ENCODE results near the gene FAM43B. TPM values are rescaled to one million over a fixed set of nuclear protein-coding genes. Genes with fewer than 3 reads are reported as not detected.
"Not testable (repeated sequence)": the region's sequence is repeated elsewhere in the genome, so short reads cannot be mapped to it uniquely, and the experiment has no call there.

The FAM43B gene
- total RNA-seq, 3 donors from 2014 or later, result 0.16 to 0.33 (median 0.29) TPM

GRCh38 chr1:20508411-20508771 is 44.0 kb upstream of the FAM43B start:
- H3K27me3 ChIP-seq, result no peaks in the 10 kb centered on the region
- H3K36me3 ChIP-seq, result no peaks in the 10 kb centered on the region
- H3K4me1 ChIP-seq, result no peaks in the 10 kb centered on the region
- no peaks in the 10 kb centered on the region for H3K9me3 ChIP-seq
- H3K4me3 ChIP-seq, result peak overlapping the region; percentile 63 to 94 (median 78)
- DNase-seq (ENCODE audit: low spot score in 2 of 2), result no peak
- peak overlapping the region; percentile 86 to 90 for H3K27ac ChIP-seq
- TF ChIP-seq POLR2AphosphoS5 (IDR thresholded peaks at IDR 0.05), result no peak
- TF ChIP-seq POLR2A (IDR thresholded peaks at IDR 0.05), result no peak
- no peak for TF ChIP-seq CTCF (IDR thresholded peaks at IDR 0.05)
- intact Hi-C loops (cut with DNase I; ENCODE audit: low total_unique reads), result loop anchor here (5.0 kb wide), 1 partner anchor 794 kb away; no protein-coding TSS in a partner anchor

DNA sequence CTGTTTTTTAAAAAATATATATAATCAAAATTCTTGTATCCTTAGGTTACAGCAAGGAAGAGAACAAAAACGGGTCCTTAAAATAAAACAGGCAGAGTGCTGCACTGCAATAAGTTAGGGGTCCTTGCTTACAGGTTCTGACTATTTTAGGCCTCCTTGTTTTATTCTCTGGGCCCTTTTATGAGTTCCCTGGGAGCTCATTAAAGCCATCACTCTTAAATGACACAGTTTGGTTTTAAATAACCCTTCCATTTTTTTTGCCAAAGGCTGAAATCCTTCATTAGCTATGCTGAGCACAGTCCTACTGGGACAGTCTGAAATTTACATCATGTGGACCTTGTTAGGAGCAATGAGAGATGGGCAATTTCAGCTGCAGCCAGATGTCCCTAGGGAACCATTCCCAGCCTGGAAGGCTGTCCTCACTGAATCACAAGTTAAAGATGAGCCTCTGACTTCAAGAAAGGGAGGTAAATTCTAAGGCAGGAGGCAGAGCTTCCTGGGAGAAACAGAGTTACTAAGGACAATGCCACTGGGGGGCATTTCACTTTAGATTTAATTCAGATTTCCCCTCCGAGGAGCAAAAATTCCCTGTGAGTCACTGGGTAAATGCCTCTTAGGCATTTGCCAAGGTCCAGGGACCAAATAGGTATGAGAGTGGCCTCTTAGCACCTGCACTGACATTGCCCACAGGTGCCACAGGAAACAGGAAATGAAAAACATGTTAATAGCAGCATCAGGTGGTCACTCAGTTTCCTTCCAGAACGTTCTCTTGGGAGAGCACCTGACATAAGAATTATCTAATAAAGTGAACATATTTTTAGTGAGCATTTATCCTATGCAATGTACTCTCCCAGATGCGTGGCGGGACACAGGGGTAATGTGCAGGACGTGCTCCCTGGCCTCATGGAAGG is 40.6 kb upstream of the FAM43B start:
- no peak for TF ChIP-seq POLR2A (IDR thresholded peaks at IDR 0.05)
- TF ChIP-seq POLR2AphosphoS5 (IDR thresholded peaks at IDR 0.05), result no peak
- TF ChIP-seq CTCF (IDR thresholded peaks at IDR 0.05), result no peak
- Histone ChIP-seq H3K4me3 (no peak overlapping the region), H3K36me3 (no peaks in the 10 kb centered on the region), H3K9me3 (no peaks in the 10 kb centered on the region), H3K27ac (no peak overlapping the region), H3K4me1 (no peaks in the 10 kb centered on the region), H3K27me3 (no peaks in the 10 kb centered on the region)
- intact Hi-C loops (cut with DNase I; ENCODE audit: low total_unique reads), result no loop called here
- DNase-seq (ENCODE audit: low spot score in 2 of 2), result no peak

DNA sequence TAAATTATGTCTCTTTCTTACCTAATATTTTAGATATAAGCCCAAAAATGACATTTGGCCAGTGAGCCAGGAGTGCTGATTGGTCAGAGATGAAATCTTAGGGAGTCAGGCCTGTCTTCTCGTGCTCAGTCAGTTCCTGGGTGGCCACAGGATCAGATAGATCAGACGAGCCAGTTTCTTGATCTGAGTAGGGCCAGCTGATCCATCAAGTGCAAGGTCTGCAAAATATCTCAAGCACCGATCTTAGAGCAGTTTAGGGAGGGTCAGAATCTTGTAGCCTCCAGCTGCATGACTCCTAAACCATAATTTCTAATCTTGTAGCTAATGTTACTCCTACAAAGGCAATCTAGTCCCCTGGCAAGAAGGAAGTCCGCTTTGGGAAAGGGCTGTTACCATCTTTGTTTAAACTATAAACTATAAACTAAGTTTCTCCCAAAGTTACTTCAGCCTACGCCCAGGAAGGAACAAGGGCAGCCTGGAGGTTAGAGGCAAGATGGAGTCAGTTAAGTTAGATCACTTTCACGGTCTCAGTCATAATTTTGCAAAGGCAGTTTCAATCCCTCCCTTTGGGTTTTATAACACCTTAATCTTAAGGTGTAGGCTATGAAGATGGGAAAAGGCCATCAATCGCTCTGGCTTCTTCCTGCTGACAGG is 32.6 kb upstream of the FAM43B start:
- H3K36me3 ChIP-seq; DNase-seq (ENCODE audit: low spot score in 2 of 2); H3K9me3 ChIP-seq; H3K27ac ChIP-seq; H3K27me3 ChIP-seq; intact Hi-C loops (cut with DNase I; ENCODE audit: low total_unique reads); H3K4me1 ChIP-seq; H3K4me3 ChIP-seq: not testable (repeated sequence)

GRCh38 chr1:20521960-20522861 is 30.2 kb upstream of the FAM43B start:
- H3K4me1 ChIP-seq, result no peaks in the 10 kb centered on the region
- TF ChIP-seq POLR2AphosphoS5 (IDR thresholded peaks at IDR 0.05) (no peak), CTCF (IDR thresholded peaks at IDR 0.05) (peak; percentile 87 to 94 (median 92))
- peak; percentile 52 to 72 for DNase-seq (ENCODE audit: low spot score in 2 of 2)
- no peak overlapping the region for H3K27ac ChIP-seq
- intact Hi-C loops (cut with DNase I; ENCODE audit: low total_unique reads), result no loop called here
- no peaks in the 10 kb centered on the region for H3K36me3 ChIP-seq
- no peaks in the 10 kb centered on the region for H3K27me3 ChIP-seq
- no peaks in the 10 kb centered on the region for H3K9me3 ChIP-seq
- peak overlapping the region in 1 of 3 donors; percentile 58 for H3K4me3 ChIP-seq

DNA sequence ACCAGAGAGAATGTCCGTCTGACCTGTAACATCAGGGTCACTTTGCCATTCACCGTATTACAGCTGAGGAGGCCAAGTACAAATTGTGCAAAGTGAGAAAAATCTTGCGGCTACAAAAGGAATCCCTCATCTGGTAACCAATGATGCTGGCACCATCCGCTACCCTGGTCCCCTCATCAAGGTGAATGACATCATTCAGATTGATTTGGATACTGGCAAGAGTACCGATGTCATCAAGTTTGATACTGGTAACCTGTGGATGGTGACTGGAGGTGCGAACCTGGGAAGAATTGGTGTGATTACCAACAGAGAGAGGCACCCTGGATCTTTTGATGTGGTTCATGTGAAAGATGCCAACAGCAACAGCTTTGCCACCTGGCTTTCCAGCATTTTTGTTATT is 26.1 kb upstream of the FAM43B start:
- no peak overlapping the region for H3K4me3 ChIP-seq
- H3K27me3 ChIP-seq, result peaks cover 0 to 7% of the 10 kb centered on the region in 2 donors
- no peaks in the 10 kb centered on the region for H3K9me3 ChIP-seq
- intact Hi-C loops (cut with DNase I; ENCODE audit: low total_unique reads), result no loop called here
- H3K27ac ChIP-seq, result no peak overlapping the region
- DNase-seq (ENCODE audit: low spot score in 2 of 2), result no peak
- no peak for TF ChIP-seq CTCF (IDR thresholded peaks at IDR 0.05)
- no peak for TF ChIP-seq POLR2AphosphoS5 (IDR thresholded peaks at IDR 0.05)
- no peak for TF ChIP-seq POLR2A (IDR thresholded peaks at IDR 0.05)
- no peaks in the 10 kb centered on the region for H3K36me3 ChIP-seq
- H3K4me1 ChIP-seq, result no peaks in the 10 kb centered on the region
